GM06990 (cell line): Measurements from ENCODE around the gene CCDC174.

Experiments used
- DNase-seq: peaks from one replicate; pipeline ENCODE4 v3.0.0-alpha.2; 2011; ENCODE audit not compliant: insufficient read length; ENCODE audit errors: extremely low read depth
- H3K27me3 ChIP-seq: replicated peaks from 2 replicates; pipeline ENCODE4 v1.6.0; 2011; ENCODE audit warnings: low read length; ENCODE audit not compliant: control insufficient read depth, insufficient read depth
- H3K36me3 ChIP-seq: 2 replicates; pipeline ENCODE4 v1.5.1; 2011; ENCODE audit warnings: low read length; ENCODE audit not compliant: control insufficient read depth, insufficient read depth
- H3K4me3 ChIP-seq: replicated peaks from 2 replicates; pipeline ENCODE4 v1.5.1; 2011; ENCODE audit warnings: low read depth, mild to moderate bottlenecking, control low read depth, low read length
- CTCF ChIP-seq: IDR thresholded peaks from 2 replicates; pipeline ENCODE4 v1.5.1; 2011; ENCODE audit warnings: low read length, control low read depth, mild to moderate bottlenecking, inconsistent platforms; ENCODE audit not compliant: insufficient read depth, poor library complexity, severe bottlenecking

Gene CCDC174

GRCh38 chr3:14691239-14691638 is 39.7 kb downstream of the CCDC174 start:
- Histone ChIP-seq H3K4me3 (no peak overlapping the region), H3K36me3 (no peaks in the 10 kb centered on the region; the same call in 1 of the 2 replicates), H3K27me3 (no peaks in the 10 kb centered on the region)
- DNase-seq, result peak; percentile 67
- no peak for TF ChIP-seq CTCF

GRCh38 chr3:14691719-14692118 is 40.2 kb downstream of the CCDC174 start:
- Histone ChIP-seq H3K36me3 (no peaks in the 10 kb centered on the region; the same call in 1 of the 2 replicates), H3K27me3 (no peaks in the 10 kb centered on the region), H3K4me3 (no peak overlapping the region)
- DNase-seq, result no peak
- TF ChIP-seq CTCF, result no peak

- no peak for TF ChIP-seq CTCF
- H3K4me3 ChIP-seq, result no peak overlapping the region
- no peak for DNase-seq
- no peaks in the 10 kb centered on the region for H3K27me3 ChIP-seq
- H3K36me3 ChIP-seq, result no peaks in the 10 kb centered on the region; the same call in 1 of the 2 replicates
Measured at GRCh38 chr3:14698601-14699244, 47.2 kb downstream of the CCDC174 start.

- TF ChIP-seq CTCF, result no peak
- no peak for DNase-seq
- Histone ChIP-seq H3K4me3 (no peak overlapping the region), H3K27me3 (no peaks in the 10 kb centered on the region), H3K36me3 (no peaks in the 10 kb centered on the region; the same call in none of the 2 replicates)
Measured at GRCh38 chr3:14699643-14700042, 48.1 kb downstream of the CCDC174 start.

- Histone ChIP-seq H3K4me3 (no peak overlapping the region), H3K36me3 (no peaks in the 10 kb centered on the region; the same call in none of the 2 replicates), H3K27me3 (no peaks in the 10 kb centered on the region)
- no peak for DNase-seq
- no peak for TF ChIP-seq CTCF
Measured at GRCh38 chr3:14700891-14701290, 49.3 kb downstream of the CCDC174 start.
